Raji (cell line): ENCODE measurements around the gene HCST.

ENCODE experiments used
- POLR2A ChIP-seq: IDR thresholded peaks from 2 replicates; pipeline ENCODE4 v1.6.1; 2011; ENCODE audit warnings: low read depth, low read length, control low read depth; ENCODE audit not compliant: insufficient read depth

HCST gene

DNA sequence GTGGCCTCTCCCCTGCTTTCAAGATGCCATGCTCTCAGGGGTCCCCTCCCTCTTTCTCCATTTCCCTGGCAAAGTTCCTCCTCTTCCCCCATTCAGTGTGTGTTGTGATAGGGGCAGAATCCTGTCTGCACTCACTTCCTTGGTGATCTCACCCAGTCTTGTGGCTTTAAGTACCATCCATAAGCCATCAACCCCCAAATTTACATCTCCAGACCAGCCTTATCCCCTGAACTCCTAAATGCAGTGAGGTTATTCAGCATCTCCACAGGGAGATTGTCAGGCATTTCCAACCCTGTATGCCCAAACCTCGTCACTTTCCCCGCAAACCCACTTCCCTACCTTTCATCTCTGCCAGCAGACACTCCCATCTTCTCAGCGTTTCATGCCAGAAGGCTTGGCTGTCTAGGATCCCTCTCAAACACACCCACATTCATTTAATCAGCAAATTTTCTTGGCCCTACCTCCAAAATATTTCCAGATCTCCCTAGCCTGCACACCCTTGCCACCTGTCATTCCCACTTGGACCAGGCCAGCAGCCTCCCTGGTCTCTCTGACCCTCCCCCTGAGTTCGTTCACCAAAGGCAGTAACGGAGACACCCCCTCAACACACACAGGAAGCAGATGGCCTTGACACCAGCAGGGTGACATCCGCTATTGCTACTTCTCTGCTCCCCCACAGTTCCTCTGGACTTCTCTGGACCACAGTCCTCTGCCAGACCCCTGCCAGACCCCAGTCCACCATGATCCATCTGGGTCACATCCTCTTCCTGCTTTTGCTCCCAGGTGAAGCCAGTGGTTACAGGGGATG is at the start of gene HCST:
Gene HCST (plus strand): TSS at position 676 of the 808 bp plus-strand sequence. CDS start 65 bp downstream, at position 741.
- peak; percentile 59 for TF ChIP-seq POLR2A

DNA sequence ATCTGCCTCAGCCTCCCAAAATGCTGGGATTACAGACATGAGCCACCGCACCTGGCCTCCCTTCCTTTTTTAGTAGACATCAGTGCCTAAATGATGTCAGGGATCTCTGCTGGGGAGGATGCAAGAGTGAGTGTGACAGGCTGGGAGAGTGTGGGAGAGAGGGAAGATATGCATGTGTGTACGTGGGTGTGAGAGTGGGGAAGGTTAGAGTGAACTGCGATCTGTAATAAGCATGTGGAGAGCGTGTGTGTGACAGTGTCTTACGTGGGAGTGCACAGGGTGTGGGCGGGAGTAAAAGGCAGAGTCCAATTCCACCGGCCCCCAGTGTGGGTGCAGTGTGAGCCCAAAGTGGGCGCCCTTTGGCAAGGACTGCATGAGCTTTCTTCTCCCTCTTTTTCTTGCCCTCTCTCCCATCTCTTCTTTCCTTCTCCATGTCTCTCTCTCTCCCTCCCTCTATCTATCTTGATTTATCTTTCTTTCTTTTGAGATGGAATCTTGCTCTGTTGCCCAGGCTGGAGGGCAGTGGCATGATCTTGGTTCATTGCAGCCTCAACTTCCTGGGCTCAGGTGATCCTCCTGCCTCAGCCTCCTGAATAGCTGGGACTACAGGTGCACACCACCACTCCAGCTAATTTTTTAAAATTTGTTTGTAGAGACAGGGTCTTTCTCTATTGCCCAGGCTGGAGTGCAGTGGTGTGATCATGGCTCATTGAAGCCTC is 49.1 kb upstream of the HCST start:
- no peak for TF ChIP-seq POLR2A

- no peak for TF ChIP-seq POLR2A
Measured at GRCh38 chr19:35856546-35857149, 45.7 kb upstream of the HCST start, which contains the start of gene KIRREL2. KIRREL2 (plus strand) TSS chr19:35856911; CDS start chr19:35857120, 209 bp downstream.

DNA sequence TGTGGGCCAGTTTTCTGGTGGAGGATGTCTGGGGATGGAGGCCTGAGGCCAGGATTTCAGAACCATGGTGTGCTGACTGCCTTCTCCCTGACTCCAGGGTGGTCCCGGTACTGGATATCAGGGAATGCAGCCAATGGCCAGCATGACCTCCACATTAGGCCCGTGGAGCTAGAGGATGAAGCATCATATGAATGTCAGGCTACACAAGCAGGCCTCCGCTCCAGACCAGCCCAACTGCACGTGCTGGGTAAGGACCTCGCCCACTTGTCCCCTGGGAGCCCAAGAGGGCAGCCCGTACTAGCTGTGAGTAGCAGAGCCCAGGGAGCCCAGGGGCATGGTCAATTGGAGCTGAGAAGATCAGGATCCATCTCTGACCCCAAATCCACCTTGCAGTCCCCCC is 44.0 kb upstream of the HCST start:
- TF ChIP-seq POLR2A: no peak

GRCh38 chr19:35859414-35859813 is 42.9 kb upstream of the HCST start:
- TF ChIP-seq POLR2A: no peak

DNA sequence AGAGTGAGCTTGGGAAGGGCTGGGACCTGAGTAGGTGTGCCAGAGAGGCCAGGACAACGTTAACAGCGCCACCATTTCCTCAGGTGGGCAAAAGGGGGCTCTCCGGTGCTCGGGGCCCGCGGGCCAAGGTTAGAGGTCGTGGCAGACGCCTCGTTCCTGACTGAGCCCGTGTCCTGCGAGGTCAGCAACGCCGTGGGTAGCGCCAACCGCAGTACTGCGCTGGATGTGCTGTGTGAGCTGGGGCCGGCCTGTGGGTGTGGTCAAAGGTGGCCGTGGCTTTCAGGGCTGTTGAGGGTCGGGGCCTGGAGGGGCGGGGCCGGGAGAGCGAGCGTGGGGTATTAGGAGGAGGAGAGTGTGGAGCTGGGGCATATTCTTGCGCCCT is 41.9 kb upstream of the HCST start:
- no peak for TF ChIP-seq POLR2A

DNA sequence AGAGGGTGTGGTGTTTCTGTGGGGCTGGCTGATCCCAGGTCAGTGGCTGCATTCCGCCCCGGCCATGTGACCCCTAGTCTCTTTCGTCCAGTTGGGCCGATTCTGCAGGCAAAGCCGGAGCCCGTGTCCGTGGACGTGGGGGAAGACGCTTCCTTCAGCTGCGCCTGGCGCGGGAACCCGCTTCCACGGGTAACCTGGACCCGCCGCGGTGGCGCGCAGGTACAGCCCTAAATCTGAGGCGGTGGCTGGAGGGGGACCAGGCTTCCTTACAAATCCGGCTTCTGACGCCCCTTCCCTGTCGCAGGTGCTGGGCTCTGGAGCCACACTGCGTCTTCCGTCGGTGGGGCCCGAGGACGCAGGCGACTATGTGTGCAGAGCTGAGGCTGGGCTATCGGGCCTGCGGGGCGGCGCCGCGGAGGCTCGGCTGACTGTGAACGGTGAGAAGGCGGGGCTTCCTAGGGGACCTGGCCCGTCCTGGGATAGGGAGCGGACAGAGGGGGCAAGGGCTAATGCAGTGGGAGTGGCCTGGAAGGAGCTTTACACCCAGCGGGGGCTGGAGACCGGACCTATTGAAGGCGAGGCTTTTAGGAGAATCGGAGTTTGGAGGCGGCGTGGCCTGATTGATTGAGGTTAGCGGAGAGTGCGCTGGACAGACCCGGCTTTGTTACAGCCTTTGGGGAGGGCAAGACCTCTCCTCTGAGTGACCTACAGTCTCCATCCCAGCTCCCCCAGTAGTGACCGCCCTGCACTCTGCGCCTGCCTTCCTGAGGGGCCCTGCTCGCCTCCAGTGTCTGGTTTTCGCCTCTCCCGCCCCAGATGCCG is 41.3 kb upstream of the HCST start:
- no peak for TF ChIP-seq POLR2A

DNA sequence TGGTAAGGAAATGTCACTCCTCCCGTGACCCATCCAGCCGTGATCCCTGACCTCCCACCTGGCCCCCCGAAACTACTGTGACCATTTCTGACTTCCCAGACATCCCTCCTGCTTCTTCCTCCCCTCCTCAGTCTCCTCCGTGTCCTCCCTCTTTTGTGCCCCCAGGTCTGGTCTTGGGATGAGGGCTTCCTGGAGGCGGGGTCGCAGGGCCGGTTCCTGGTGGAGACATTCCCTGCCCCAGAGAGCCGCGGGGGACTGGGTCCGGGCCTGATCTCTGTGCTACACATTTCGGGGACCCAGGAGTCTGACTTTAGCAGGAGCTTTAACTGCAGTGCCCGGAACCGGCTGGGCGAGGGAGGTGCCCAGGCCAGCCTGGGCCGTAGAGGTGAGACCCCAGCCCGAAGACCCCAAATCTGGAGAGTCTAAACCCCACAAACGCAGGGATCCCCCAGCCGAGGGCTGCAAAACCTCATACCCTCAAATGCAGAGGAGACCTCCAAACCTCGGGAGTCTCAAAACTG is 40.6 kb upstream of the HCST start:
- TF ChIP-seq POLR2A: no peak

- no peak for TF ChIP-seq POLR2A
Measured at GRCh38 chr19:35862528-35862927, 39.8 kb upstream of the HCST start.

GRCh38 chr19:35863018-35863417 is 39.3 kb upstream of the HCST start:
- no peak for TF ChIP-seq POLR2A

DNA sequence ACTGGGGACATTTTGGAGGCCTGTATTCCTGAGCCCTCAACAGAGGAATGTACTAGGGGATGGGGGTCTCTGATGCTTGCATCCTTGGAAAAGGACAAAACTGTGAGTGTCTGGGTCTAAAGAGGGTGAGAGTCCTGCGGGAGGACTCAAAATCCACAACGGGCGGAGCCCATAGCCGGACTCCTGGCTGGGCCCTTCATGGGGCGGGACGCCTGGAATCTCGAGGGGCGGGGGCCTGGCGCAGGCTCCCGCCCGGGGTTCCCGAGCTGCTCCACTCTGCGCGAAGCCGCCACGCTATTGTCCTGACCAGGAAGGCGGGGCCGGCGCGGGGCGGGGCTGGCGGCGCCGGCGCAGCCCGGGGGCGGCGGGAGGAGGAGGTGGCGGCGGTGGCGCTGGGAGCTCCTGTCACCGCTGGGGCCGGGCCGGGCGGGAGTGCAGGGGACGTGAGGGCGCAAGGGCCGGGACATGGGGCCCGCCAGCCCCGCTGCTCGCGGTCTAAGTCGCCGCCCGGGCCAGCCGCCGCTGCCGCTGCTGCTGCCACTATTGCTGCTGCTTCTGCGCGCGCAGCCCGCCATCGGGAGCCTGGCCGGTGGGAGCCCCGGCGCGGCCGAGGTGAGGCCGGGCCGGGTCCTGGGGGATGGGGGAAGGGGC is 34.0 kb upstream of the HCST start, which contains the start of gene APLP1:
Gene APLP1 (plus strand): TSS at position 403 of the 651 bp plus-strand sequence. CDS start 63 bp downstream, at position 466.
- TF ChIP-seq POLR2A: no peak

GRCh38 chr19:35868823-35869326 is 33.5 kb upstream of the HCST start:
- no peak for TF ChIP-seq POLR2A

DNA sequence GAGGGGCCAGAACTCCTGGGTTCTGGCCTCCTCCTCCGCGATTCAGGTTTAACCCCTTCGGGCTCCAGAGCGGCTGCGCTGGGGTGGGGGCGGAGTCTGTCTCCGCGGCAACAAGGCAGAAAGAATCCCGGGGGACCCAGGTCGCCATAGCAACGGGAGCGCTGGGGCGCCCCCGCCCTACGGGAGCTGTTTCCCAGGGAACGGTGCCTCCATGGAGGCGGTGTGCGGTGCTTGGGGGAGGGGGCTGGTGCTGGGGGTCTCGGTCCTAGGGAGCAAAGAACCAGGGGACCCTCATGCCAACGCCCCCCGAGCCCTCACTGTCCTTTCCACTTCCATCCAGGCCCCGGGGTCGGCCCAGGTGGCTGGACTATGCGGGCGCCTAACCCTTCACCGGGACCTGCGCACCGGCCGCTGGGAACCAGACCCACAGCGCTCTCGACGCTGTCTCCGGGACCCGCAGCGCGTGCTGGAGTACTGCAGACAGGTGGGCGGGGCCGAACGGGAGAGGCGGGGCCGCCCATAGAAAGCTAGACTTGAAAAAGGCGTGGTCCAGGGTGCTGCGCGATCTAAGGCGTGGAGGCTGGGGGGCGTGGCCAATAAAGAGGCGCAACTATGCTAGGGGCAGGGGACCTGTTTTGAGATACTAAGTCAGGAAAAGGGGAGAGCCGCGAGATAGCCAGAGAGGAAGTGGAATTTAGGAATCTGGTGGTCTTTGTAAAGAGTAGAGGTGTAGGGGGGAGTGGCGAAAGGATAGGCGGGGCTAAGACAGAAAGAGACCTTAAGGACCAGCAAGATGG is 32.8 kb upstream of the HCST start:
- no peak for TF ChIP-seq POLR2A
